ENCODE results near the gene SPTB.
"Not testable (repeated sequence)": the region's sequence is repeated elsewhere in the genome, so short reads cannot be mapped to it uniquely, and the experiment has no call there.

The SPTB gene

GRCh38 chr14:64879635-64880220 is at the start of gene SPTB:
TSS of gene SPTB (minus strand) at chr14:64879907. CDS start at chr14:64823094, 56,813 bp downstream.
- DNase-seq: peak; percentile 94

GRCh38 chr14:64929014-64929359 is 49.3 kb upstream of the SPTB start:
- DNase-seq: no peak

GRCh38 chr14:64928239-64929013 is 48.7 kb upstream of the SPTB start:
- DNase-seq: no peak

GRCh38 chr14:64927031-64927430 is 47.3 kb upstream of the SPTB start:
- DNase-seq: peak; percentile 24

GRCh38 chr14:64926398-64926995 is 46.8 kb upstream of the SPTB start:
- peak; percentile 50 for DNase-seq

- DNase-seq: no peak
These were observed 43.3 kb upstream of the SPTB start for GRCh38 chr14:64923015-64923414.

GRCh38 chr14:64920465-64920864 is 40.8 kb upstream of the SPTB start:
- DNase-seq: no peak

GRCh38 chr14:64919618-64920017 is 39.9 kb upstream of the SPTB start:
- DNase-seq: no peak

GRCh38 chr14:64919215-64919614 is 39.5 kb upstream of the SPTB start:
- no peak for DNase-seq

GRCh38 chr14:64918216-64918615 is 38.5 kb upstream of the SPTB start:
- no peak for DNase-seq

GRCh38 chr14:64915797-64916196 is 36.1 kb upstream of the SPTB start:
- DNase-seq: peak; percentile 61

GRCh38 chr14:64915029-64915424 is 35.3 kb upstream of the SPTB start:
- DNase-seq: no peak

- DNase-seq: peak; percentile 100
These were observed 34.7 kb upstream of the SPTB start, which contains the start of gene CHURC1 for GRCh38 chr14:64914237-64915028. TSS of gene CHURC1 (plus strand) at chr14:64914455. CDS start at chr14:64914496, 41 bp downstream.

GRCh38 chr14:64913477-64913876 is 33.8 kb upstream of the SPTB start:
- not testable (repeated sequence) for DNase-seq

GRCh38 chr14:64912261-64912660 is 32.6 kb upstream of the SPTB start:
- DNase-seq: peak; percentile 89

GRCh38 chr14:64910847-64911495 is 31.3 kb upstream of the SPTB start:
- peak; percentile 65 for DNase-seq

- DNase-seq: no peak
These were observed 26.3 kb upstream of the SPTB start for GRCh38 chr14:64906022-64906421.

GRCh38 chr14:64899958-64900357 is 20.3 kb upstream of the SPTB start:
- peak; percentile 38 for DNase-seq

- peak; percentile 93 for DNase-seq
These were observed 12.2 kb upstream of the SPTB start for GRCh38 chr14:64891839-64892375.

- DNase-seq: no peak
These were observed 11.6 kb upstream of the SPTB start for GRCh38 chr14:64891173-64891838.

GRCh38 chr14:64889352-64889751 is 9.6 kb upstream of the SPTB start:
- no peak for DNase-seq

- peak; percentile 74 for DNase-seq
These were observed 5.9 kb upstream of the SPTB start for GRCh38 chr14:64885559-64885958.

Data from hematopoietic multipotent progenitor cell treated with erythropoietin and hydrocortisone succinate and interleukin-3 and kit ligand, for 6 days (in vitro differentiated cells).